Measurements from ENCODE around the gene HEXIM1.

GRCh38 chr17:45127207-45127547 is 21.1 kb upstream of the HEXIM1 start:
- TF ChIP-seq EP300 (IDR thresholded peaks at IDR 0.05) (no peak), CTCF (IDR thresholded peaks at IDR 0.05) (no peak)
